Muscle of arm (tissue), 14 donors: ENCODE measurements around the gene SLC30A9. TPM values are rescaled to one million over a fixed set of nuclear protein-coding genes. Genes with fewer than 3 reads are reported as not detected.

Source experiments
- DNase-seq: peaks from one replicate; pipeline ENCODE4 v3.0.0-alpha.2; 2013
- long read RNA-seq, 11 donors: transcript quantifications; one replicate each; lab custom pipeline, GENCODE V29; 2026
- polyA plus RNA-seq, 12 donors: library from polyadenylated mRNA; unstranded; fragments of 120-200 nt; gene quantifications; one replicate each; pipeline ENCODE4 v1.2.1, GENCODE V29; 2013; ENCODE audit not compliant: insufficient read length in 12 of 12

SLC30A9 gene
- 10 to 100 TPM in 11 of 12 donors, not detected in 1; 41.2 to 70.8 (median 62.7) TPM for polyA plus RNA-seq
- long read RNA-seq, donor 1, full-length matches to known transcripts = 7 of 16 reads
- long read RNA-seq, donor 1, partial matches to known transcripts = 9 of 16 reads
- long read RNA-seq, donor 1, other reads (novel, unspliced or antisense) = 0 of 16 reads
- long read RNA-seq, donor 2, full-length matches to known transcripts = 9 of 9 reads
- long read RNA-seq, donor 2, partial matches to known transcripts = 0 of 9 reads
- long read RNA-seq, donor 2, other reads (novel, unspliced or antisense) = 0 of 9 reads
- long read RNA-seq, donor 3, full-length matches to known transcripts = 2 of 2 reads
- long read RNA-seq, donor 3, partial matches to known transcripts = 0 of 2 reads
- long read RNA-seq, donor 3, other reads (novel, unspliced or antisense) = 0 of 2 reads
- long read RNA-seq, donor 4, full-length matches to known transcripts = 4 of 10 reads
- long read RNA-seq, donor 4, partial matches to known transcripts = 6 of 10 reads
- long read RNA-seq, donor 4, other reads (novel, unspliced or antisense) = 0 of 10 reads
- long read RNA-seq, donor 5, full-length matches to known transcripts = 15 of 15 reads
- long read RNA-seq, donor 5, partial matches to known transcripts = 0 of 15 reads
- long read RNA-seq, donor 5, other reads (novel, unspliced or antisense) = 0 of 15 reads
- long read RNA-seq, donor 6, full-length matches to known transcripts = 3 of 3 reads
- long read RNA-seq, donor 6, partial matches to known transcripts = 0 of 3 reads
- long read RNA-seq, donor 6, other reads (novel, unspliced or antisense) = 0 of 3 reads
- long read RNA-seq, donor 7, full-length matches to known transcripts = 5 of 5 reads
- long read RNA-seq, donor 7, partial matches to known transcripts = 0 of 5 reads
- long read RNA-seq, donor 7, other reads (novel, unspliced or antisense) = 0 of 5 reads
- long read RNA-seq, donor 8, full-length matches to known transcripts = 13 of 13 reads
- long read RNA-seq, donor 8, partial matches to known transcripts = 0 of 13 reads
- long read RNA-seq, donor 8, other reads (novel, unspliced or antisense) = 0 of 13 reads
- long read RNA-seq, donor 9, full-length matches to known transcripts = 5 of 5 reads
- long read RNA-seq, donor 9, partial matches to known transcripts = 0 of 5 reads
- long read RNA-seq, donor 9, other reads (novel, unspliced or antisense) = 0 of 5 reads
- long read RNA-seq, donor 10, full-length matches to known transcripts = 7 of 7 reads
- long read RNA-seq, donor 10, partial matches to known transcripts = 0 of 7 reads
- long read RNA-seq, donor 10, other reads (novel, unspliced or antisense) = 0 of 7 reads
- long read RNA-seq, donor 11, full-length matches to known transcripts = 10 of 33 reads
- long read RNA-seq, donor 11, partial matches to known transcripts = 23 of 33 reads
- long read RNA-seq, donor 11, other reads (novel, unspliced or antisense) = 0 of 33 reads

GRCh38 chr4:41990365-41991111 lies at the start of gene SLC30A9:
SLC30A9 (plus strand) TSS chr4:41990530; CDS start chr4:41990652, 122 bp downstream.
- DNase-seq = peak; percentile 97

- DNase-seq = no peak
Observed at GRCh38 chr4:41940834-41941233, 49.5 kb upstream of the SLC30A9 start.

GRCh38 chr4:41943506-41943905 lies 46.8 kb upstream of the SLC30A9 start:
- no peak for DNase-seq

GRCh38 chr4:41944089-41944488 lies 46.2 kb upstream of the SLC30A9 start:
- DNase-seq = no peak

GRCh38 chr4:41949531-41949930 lies 40.8 kb upstream of the SLC30A9 start:
- DNase-seq = no peak

- DNase-seq = no peak
Observed at GRCh38 chr4:41957634-41958033, 32.7 kb upstream of the SLC30A9 start.

- no peak for DNase-seq
Observed at GRCh38 chr4:41963105-41963504, 27.2 kb upstream of the SLC30A9 start.

GRCh38 chr4:41964401-41964800 lies 25.9 kb upstream of the SLC30A9 start:
- no peak for DNase-seq

GRCh38 chr4:41967392-41967791 lies 22.9 kb upstream of the SLC30A9 start:
- no peak for DNase-seq

- no peak for DNase-seq
Observed at GRCh38 chr4:41969671-41970070, 20.7 kb upstream of the SLC30A9 start.

GRCh38 chr4:41975341-41975740 lies 15.0 kb upstream of the SLC30A9 start:
- no peak for DNase-seq

- no peak for DNase-seq
Observed at GRCh38 chr4:41976775-41977516, 13.4 kb upstream of the SLC30A9 start.

GRCh38 chr4:41977709-41978108 lies 12.6 kb upstream of the SLC30A9 start:
- DNase-seq = no peak

- DNase-seq = no peak
Observed at GRCh38 chr4:41981456-41981855, 8.9 kb upstream of the SLC30A9 start, which contains the start of gene DCAF4L1. DCAF4L1 (plus strand) TSS chr4:41981756; CDS start chr4:41981793, 37 bp downstream.

- DNase-seq = no peak
Observed at GRCh38 chr4:41982716-41983115, 7.6 kb upstream of the SLC30A9 start.

- no peak for DNase-seq
Observed at GRCh38 chr4:41985151-41985550, 5.2 kb upstream of the SLC30A9 start.

- no peak for DNase-seq
Observed at GRCh38 chr4:41989994-41990364, 351 bp upstream of the SLC30A9 start.

- no peak for DNase-seq
Observed at GRCh38 chr4:41991916-41992767, 1.8 kb downstream of the SLC30A9 start.
